ENCODE results near the gene USP49.

USP49 gene

GRCh38 chr6:41747256-41748101 is 147.7 kb downstream of the USP49 start, which contains the start of gene PGC:
PGC (minus strand) TSS chr6:41747397; CDS start chr6:41747334, 63 bp downstream.
- no peak within 1 kb of the TSS for H3K27ac Mint-ChIP-seq

GRCh38 chr6:41746107-41746506 is 149.1 kb downstream of the USP49 start:
- Mint-ChIP-seq H3K4me3 (no peak overlapping the region), H3K27me3 (ENCODE audit: low read depth) (peaks cover 8% of the 10 kb centered on the region), H3K36me3 (ENCODE audit: low read depth) (no peaks in the 10 kb centered on the region), H3K9me3 (no peaks in the 10 kb centered on the region), H3K4me1 (ENCODE audit: low read depth) (no peaks in the 10 kb centered on the region), H3K27ac (no peak overlapping the region)
- DNase-seq (ENCODE audit: low spot score) = no peak

More at GRCh38 chr6:41747256-41748101, 147.7 kb downstream of the USP49 start, which contains the start of gene PGC:
- H3K4me3 Mint-ChIP-seq = no peak within 1 kb of the TSS
- H3K9me3 Mint-ChIP-seq = no peaks in the 10 kb centered on the region
- peaks cover 10% of the 10 kb centered on the region for H3K27me3 Mint-ChIP-seq (ENCODE audit: low read depth)
- H3K4me1 Mint-ChIP-seq (ENCODE audit: low read depth) = no peaks in the 10 kb centered on the region
- DNase-seq (ENCODE audit: low spot score) = no peak
- H3K36me3 Mint-ChIP-seq (ENCODE audit: low read depth) = no peaks in the 10 kb centered on the region

GRCh38 chr6:41744236-41744787 is 150.9 kb downstream of the USP49 start:
- Mint-ChIP-seq H3K27ac (no peak overlapping the region), H3K4me3 (no peak overlapping the region), H3K27me3 (ENCODE audit: low read depth) (no peaks in the 10 kb centered on the region), H3K9me3 (no peaks in the 10 kb centered on the region), H3K36me3 (ENCODE audit: low read depth) (no peaks in the 10 kb centered on the region), H3K4me1 (ENCODE audit: low read depth) (no peaks in the 10 kb centered on the region)
- DNase-seq (ENCODE audit: low spot score) = no peak

DNA sequence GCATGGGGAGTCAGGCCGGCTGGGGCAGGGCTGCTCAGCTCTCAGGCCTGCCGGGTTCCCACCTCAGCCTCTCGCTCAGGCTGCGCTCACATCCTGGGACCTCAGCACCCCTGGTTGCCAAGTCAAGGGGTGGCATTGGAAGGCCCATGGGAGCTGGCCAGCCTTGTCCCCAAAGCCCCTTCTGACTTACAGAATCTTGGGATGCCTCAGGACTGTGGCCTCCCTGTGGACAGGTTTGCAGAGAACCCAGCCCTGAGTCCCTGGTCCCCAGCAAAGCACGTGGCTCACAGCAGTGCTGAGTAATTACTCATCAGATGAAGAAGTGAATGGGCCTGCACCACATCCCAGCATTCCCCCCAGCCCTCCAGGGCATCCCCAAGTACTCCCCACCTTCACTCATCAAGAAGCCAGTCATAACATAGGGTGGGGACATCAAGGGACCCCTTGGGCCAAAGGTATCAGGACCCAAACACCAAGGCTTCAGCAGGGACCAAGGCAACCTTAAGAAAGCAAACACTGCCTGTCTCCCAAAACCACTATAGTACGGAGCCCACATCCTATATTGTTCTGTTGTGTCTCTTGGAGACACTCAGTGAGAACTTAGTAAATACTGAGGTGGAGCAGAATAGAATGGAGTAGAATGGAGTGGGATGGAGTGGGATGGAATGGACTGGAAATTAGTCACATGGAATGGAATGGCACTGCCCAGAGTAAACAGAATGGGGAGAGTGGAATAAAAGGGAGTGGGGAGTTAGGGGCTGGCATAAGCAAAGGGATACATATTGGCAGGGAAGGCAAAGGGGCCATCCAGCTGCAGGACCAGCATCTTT is 151.6 kb downstream of the USP49 start:
- no peak for DNase-seq (ENCODE audit: low spot score)
- H3K27me3 Mint-ChIP-seq (ENCODE audit: low read depth) = no peaks in the 10 kb centered on the region
- no peak overlapping the region for H3K4me3 Mint-ChIP-seq
- H3K27ac Mint-ChIP-seq = no peak overlapping the region
- H3K4me1 Mint-ChIP-seq (ENCODE audit: low read depth) = no peaks in the 10 kb centered on the region
- no peaks in the 10 kb centered on the region for H3K36me3 Mint-ChIP-seq (ENCODE audit: low read depth)
- no peaks in the 10 kb centered on the region for H3K9me3 Mint-ChIP-seq

DNA sequence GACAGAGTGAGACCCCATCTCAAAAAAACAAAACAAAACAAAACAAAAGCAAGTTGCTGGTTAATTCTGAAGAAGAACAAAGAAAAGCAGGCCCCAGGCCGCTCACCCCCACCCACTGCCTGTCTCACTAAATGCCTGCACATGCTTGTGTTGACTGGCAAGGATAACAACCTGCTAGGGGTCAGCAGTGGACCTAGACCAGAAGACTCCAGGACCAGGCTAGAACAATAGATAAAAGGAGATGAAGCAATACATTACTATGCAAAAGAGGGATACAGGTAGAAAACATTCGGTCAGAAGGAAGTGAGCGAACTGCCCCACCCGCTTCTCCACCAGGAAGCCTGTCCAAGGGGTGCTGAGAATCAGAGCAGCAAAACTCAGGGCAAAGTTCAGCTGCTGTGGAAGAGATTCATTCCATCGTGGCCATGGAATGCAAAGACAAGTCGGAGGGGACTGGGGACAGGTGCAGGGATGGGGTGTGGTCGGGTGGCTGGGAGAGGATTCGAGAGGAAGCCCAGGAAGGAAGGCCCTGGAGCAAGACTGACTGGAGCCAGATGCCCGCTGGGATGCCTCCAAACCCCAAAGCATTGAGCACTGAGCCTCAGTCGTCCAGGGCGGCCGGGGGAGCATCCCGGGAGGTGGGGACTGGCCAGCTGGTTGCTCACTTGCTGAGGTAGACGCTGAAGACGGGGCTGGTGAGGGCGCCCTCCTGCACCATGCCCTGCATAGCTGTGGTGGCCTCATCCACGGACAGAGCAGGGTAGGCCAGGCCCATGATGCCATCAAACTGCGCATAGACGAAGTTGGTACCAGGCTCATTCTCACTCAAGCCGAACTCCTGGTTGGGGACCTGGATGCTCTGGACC is 153.3 kb downstream of the USP49 start:
- no peak overlapping the region for H3K4me3 Mint-ChIP-seq
- H3K4me1 Mint-ChIP-seq (ENCODE audit: low read depth) = no peaks in the 10 kb centered on the region
- no peaks in the 10 kb centered on the region for H3K27me3 Mint-ChIP-seq (ENCODE audit: low read depth)
- no peaks in the 10 kb centered on the region for H3K9me3 Mint-ChIP-seq
- DNase-seq (ENCODE audit: low spot score) = no peak
- no peaks in the 10 kb centered on the region for H3K36me3 Mint-ChIP-seq (ENCODE audit: low read depth)
- no peak overlapping the region for H3K27ac Mint-ChIP-seq

DNA sequence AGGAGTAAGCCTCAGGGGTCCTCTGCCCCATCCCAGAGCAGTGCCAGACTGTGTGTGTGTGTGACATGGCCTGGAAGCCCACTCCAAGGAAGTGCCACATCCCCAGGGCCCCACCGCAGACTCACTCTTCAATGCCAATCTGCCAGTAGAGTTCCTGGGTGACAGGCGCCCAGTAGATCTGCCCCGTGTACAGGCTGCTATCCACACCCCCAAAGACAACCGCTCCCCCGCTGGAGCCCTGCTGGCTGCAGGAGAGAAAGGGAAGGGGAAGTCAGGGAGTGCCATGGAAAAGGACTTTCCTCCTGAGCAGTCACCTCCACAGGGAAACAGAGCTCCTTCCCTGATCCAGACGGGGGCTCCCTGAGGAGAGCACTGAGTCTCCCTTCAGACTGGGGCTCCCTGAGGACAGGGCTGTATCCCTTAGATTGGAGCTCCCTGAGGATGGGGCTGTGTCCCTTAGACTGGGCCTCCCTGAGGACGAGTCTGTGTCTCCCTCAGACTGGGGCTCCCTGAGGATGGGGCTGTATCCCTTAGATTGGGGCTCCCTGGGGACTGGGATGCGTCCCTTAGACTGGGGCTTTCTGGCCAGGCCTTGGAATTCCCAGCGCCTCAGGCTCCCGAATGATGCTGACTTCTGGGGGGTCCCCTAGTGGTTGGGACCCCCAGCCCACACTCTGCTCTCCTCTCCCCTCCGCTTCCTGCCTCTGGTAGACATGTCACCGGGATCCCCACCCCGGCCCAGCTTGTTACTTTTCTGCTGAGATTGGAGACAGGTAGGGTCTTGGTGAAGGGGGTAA is 154.6 kb downstream of the USP49 start:
- Mint-ChIP-seq H3K27ac (no peak overlapping the region), H3K9me3 (no peaks in the 10 kb centered on the region), H3K4me3 (no peak overlapping the region), H3K27me3 (ENCODE audit: low read depth) (no peaks in the 10 kb centered on the region), H3K36me3 (ENCODE audit: low read depth) (no peaks in the 10 kb centered on the region), H3K4me1 (ENCODE audit: low read depth) (peaks cover 3% of the 10 kb centered on the region)
- no peak for DNase-seq (ENCODE audit: low spot score)

Measured in T-helper 2 cell treated with Interferon-gamma antibody and Interleukin-4, amounts not matched to agents 5 μg/mL and 100 μg/mL, for 36 hours (primary cell).